ENCODE results near the gene PDZK1.
"Not testable (repeated sequence)": the region's sequence is repeated elsewhere in the genome, so short reads cannot be mapped to it uniquely, and the experiment has no call there.

Gene PDZK1

GRCh38 chr1:145643990-145644389, 63.2 kb downstream of the PDZK1 start:
- not testable (repeated sequence) for DNase-seq

- not testable (repeated sequence) for DNase-seq
Measured at GRCh38 chr1:145641886-145642285, 65.3 kb downstream of the PDZK1 start.

- not testable (repeated sequence) for DNase-seq
Measured at GRCh38 chr1:145636237-145636636, 70.9 kb downstream of the PDZK1 start.

GRCh38 chr1:145622177-145622576, 85.0 kb downstream of the PDZK1 start:
- DNase-seq = not testable (repeated sequence)

Data from activated naive CD4-positive, alpha-beta T cell treated with anti-CD3 and anti-CD28 coated beads, Interleukin-2, amount 50 U/mL, for 16 hours (primary cell).